Liver (tissue), 3 donors: Measurements from ENCODE around the gene MED8.

Source experiments
- CTCF ChIP-seq: fragments of 150-350 bp; IDR thresholded peaks from 2 replicates; pipeline ENCODE4 v1.5.1; 2017; ENCODE audit warnings: improper control_type of control experiment, low read depth, low read length; ENCODE audit not compliant: missing input control
- FOXA1 ChIP-seq: IDR thresholded peaks from 2 replicates; pipeline ENCODE4 v1.6.1; 2016; ENCODE audit warnings: antibody characterized with exemption
- HNF4G ChIP-seq: IDR thresholded peaks from 2 replicates; pipeline ENCODE4 v1.6.1; 2016; ENCODE audit warnings: antibody characterized with exemption
- MAX ChIP-seq: IDR thresholded peaks from 2 replicates; pipeline ENCODE4 v1.6.1; 2016; ENCODE audit warnings: antibody characterized with exemption
- RAD21 ChIP-seq, 2 donors: IDR thresholded peaks; 2 replicates each; pipeline ENCODE4 v1.6.1; 2016; ENCODE audit warnings: antibody characterized with exemption in 2 of 2, mild to moderate bottlenecking in 2 of 2
- REST ChIP-seq: IDR thresholded peaks from 2 replicates; pipeline ENCODE4 v1.6.1; 2016; ENCODE audit warnings: antibody characterized with exemption, mild to moderate bottlenecking
- SP1 ChIP-seq: IDR thresholded peaks from 2 replicates; pipeline ENCODE4 v1.6.1; 2018; ENCODE audit warnings: antibody characterized with exemption, mild to moderate bottlenecking
- YY1 ChIP-seq: IDR thresholded peaks from 2 replicates; pipeline ENCODE4 v1.6.1; 2016; ENCODE audit warnings: antibody characterized with exemption, mild to moderate bottlenecking
- donor health status: healthy.
- donor health status: healthy.

GRCh38 chr1:43388613-43389012, 987 bp downstream of the MED8 start:
- no peak for TF ChIP-seq CTCF
- TF ChIP-seq REST, result no peak
- no peak for TF ChIP-seq FOXA1
- TF ChIP-seq MAX, result no peak
- no peak for TF ChIP-seq YY1
- TF ChIP-seq SP1, result no peak
- no peak for TF ChIP-seq RAD21 (IDR thresholded peaks at IDR 0.05)
- no peak for TF ChIP-seq HNF4G
